Measurements from ENCODE around the gene SPPL3.

GRCh38 chr12:120784804-120785203, 119.4 kb downstream of the SPPL3 start:
- TF ChIP-seq USF2 (IDR thresholded peaks at IDR 0.05; ENCODE audit: borderline replicate concordance, low read depth, low read length), result no peak
- TF ChIP-seq CTCF (IDR thresholded peaks at IDR 0.05), result no peak
- TF ChIP-seq EP300 (IDR thresholded peaks at IDR 0.05; ENCODE audit: borderline replicate concordance in 1 of 2, low read depth in 1 of 2, low read length in 1 of 2), result no peak
- TF ChIP-seq RFX5 (IDR thresholded peaks at IDR 0.05; ENCODE audit: low read length), result no peak
- TF ChIP-seq RCOR1 (IDR thresholded peaks at IDR 0.05; ENCODE audit: low read length), result no peak
- no peak for TF ChIP-seq EZH2phosphoT487 (IDR thresholded peaks at IDR 0.05; ENCODE audit: borderline replicate concordance, low read depth)
- TF ChIP-seq RAD21 (IDR thresholded peaks at IDR 0.05; ENCODE audit: low read length), result no peak
- TF ChIP-seq FOSL2 (IDR thresholded peaks at IDR 0.05; ENCODE audit: borderline replicate concordance, low read depth), result no peak
- no peak for TF ChIP-seq GABPA (IDR thresholded peaks at IDR 0.05; ENCODE audit: low read depth)
- TF ChIP-seq POLR2AphosphoS5 (IDR thresholded peaks at IDR 0.05; ENCODE audit: low read depth, low read length), result no peak
